AG04450 (cell line): ENCODE measurements around the gene SORT1. TPM values are rescaled to one million over a fixed set of nuclear protein-coding genes. Genes with fewer than 3 reads are reported as not detected.

Experiments used
- CTCF ChIA-PET: fragments of 300-600, 350-600 bp; formaldehyde crosslinking; extraction: SDS; loops from one replicate; lab custom pipeline; 2022; ENCODE audit warnings: antibody characterized with exemption, inconsistent platforms; lab: Charles Lee
- POLR2A ChIA-PET: fragments of 350-600 bp; formaldehyde crosslinking; extraction: SDS; loops from one replicate; lab custom pipeline; 2021; ENCODE audit warnings: antibody characterized with exemption, inconsistent platforms; lab: Yijun Ruan, JAX
- DNase-seq: peaks from one replicate; pipeline ENCODE4 v3.0.0-alpha.2; 2011; ENCODE audit warnings: low read depth, low spot score
- H3K27ac ChIP-seq: one replicate; pipeline ENCODE4 v1.5.1; 2012; ENCODE audit warnings: low read depth, low read length, control low read depth
- H3K27me3 ChIP-seq: one replicate; pipeline ENCODE4 v1.6.0; 2012; ENCODE audit warnings: low read length; ENCODE audit not compliant: control insufficient read depth, insufficient read depth
- H3K4me3 ChIP-seq: 2 replicates; pipeline ENCODE4 v1.5.1; 2011; ENCODE audit warnings: mild to moderate bottlenecking, low read depth, low read length, control low read depth
- H3K9me3 ChIP-seq: 2 replicates; pipeline ENCODE4 v1.5.1; 2012; ENCODE audit warnings: low read length; ENCODE audit not compliant: control insufficient read depth, insufficient read depth
- polyA plus RNA-seq: library from polyadenylated mRNA; depleted of rRNA; stranded (reverse); fragments of >200 nt; gene quantifications from 2 replicates; pipeline ENCODE4 v1.2.3, GENCODE V29; 2011
- TF ChIP-seq, protein P1 (sequence below): IDR thresholded peaks from 2 replicates; pipeline ENCODE4 v1.5.1; 2011; ENCODE audit warnings: low read depth, low read length, control low read depth, inconsistent platforms

The SORT1 gene
- polyA plus RNA-seq, 1 experiment = 42.8 TPM

DNA sequence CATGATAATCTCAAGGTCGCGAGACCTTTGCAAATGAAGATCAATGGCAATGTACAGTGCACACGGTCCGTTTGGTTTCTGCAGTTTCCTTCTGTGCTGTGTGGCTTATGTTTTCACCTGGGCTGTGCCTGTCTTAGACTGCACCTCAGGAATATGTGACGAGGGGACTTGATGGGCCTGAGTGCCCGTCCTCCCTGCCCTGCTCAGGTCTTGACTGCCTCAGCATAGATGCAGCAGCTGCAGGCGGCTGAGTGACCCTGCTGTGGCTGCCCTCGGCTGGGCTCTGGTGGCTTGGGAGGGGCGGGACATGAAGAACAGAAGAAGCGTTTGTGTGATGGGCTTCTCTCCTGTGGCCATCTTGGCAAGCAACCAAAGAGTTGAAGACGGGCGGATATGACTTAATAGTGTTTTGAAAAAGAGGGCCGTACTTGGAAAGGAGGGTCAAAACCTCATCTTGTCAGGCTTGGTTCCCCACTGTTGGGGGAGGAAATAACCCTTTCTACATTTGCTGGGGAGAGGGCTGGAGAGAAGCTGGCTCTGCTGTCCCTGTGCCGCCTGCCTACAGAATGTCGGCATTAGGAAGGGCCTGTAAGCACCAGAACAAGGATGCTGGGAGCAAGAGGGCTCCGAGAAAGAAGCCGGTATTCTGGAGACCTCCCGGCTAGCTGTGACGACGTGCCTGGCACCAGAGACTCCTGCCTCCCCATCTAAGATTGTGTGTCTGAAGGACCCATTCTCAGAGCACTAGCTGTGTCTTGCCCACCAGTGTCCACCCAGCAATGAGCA, 98.0 kb downstream of the SORT1 start:
- CTCF ChIA-PET = no interaction called here
- Histone ChIP-seq H3K9me3 (no peaks in the 10 kb centered on the region; the same call in 1 of the 2 replicates), H3K4me3 (no peak overlapping the region), H3K27ac (peak overlapping the region; percentile 93), H3K27me3 (no peaks in the 10 kb centered on the region)
- peak; percentile 39 for DNase-seq
- POLR2A ChIA-PET = interaction anchor here (1.3 to 1.4 kb wide), 2 partner anchors 17 to 99 kb away, joined by 6 to 7 read pairs; partner anchors contain the start of genes PSRC1 and SORT1
- TF ChIP-seq, protein P1, sequence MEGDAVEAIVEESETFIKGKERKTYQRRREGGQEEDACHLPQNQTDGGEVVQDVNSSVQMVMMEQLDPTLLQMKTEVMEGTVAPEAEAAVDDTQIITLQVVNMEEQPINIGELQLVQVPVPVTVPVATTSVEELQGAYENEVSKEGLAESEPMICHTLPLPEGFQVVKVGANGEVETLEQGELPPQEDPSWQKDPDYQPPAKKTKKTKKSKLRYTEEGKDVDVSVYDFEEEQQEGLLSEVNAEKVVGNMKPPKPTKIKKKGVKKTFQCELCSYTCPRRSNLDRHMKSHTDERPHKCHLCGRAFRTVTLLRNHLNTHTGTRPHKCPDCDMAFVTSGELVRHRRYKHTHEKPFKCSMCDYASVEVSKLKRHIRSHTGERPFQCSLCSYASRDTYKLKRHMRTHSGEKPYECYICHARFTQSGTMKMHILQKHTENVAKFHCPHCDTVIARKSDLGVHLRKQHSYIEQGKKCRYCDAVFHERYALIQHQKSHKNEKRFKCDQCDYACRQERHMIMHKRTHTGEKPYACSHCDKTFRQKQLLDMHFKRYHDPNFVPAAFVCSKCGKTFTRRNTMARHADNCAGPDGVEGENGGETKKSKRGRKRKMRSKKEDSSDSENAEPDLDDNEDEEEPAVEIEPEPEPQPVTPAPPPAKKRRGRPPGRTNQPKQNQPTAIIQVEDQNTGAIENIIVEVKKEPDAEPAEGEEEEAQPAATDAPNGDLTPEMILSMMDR = no peak

DNA sequence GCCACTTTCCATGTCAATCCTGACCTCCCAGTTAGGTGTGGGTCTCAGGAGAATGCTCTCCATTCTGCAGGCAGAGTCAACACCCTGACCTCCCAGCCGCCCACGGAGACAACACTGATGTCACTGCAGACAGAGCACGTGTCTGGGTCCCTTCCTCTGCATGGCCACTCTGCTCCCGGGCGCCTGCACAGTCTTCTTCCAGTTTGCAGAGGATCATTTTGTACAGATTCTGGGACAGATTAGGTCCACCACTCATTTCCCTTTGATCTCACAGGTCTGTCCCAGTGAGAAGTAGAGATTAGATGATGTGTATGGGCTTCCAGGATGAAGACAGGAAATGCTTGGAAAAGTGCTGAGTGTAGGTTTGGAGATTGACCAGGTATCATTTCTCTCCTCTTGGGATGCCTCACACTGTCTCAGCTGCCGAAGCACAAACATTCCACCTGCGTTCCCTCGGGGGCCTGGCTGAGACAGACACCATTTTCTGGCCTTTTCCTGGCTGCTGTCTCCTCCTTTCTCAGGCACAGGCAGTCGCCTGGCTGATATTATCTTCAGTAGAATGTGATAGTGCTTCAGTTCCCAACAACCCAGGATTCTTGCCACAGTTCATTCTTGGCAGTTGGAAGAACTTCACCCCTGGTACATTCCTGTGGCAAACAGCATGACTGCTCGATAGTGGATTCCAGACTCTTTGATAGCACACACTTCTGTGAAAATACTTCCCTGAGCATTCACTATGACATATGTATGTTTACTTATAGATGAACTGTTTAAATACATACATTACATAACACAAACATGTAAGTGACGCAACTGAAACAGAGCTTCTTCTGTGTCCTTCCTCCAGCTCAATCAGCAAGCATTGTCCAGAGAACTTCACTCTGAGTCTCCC, 98.8 kb downstream of the SORT1 start:
- no peaks in the 10 kb centered on the region for H3K27me3 ChIP-seq
- DNase-seq = peak; percentile 90
- POLR2A ChIA-PET = interaction anchor here (0.5 to 1.4 kb wide), 3 partner anchors 16 to 312 kb away, joined by 4 to 7 read pairs (median 6); partner anchors contain the start of genes PSRC1 and SORT1
- peak overlapping the region; percentile 93 for H3K27ac ChIP-seq
- no peak overlapping the region for H3K4me3 ChIP-seq
- CTCF ChIA-PET = no interaction called here
- TF ChIP-seq, protein P1 = no peak
- no peaks in the 10 kb centered on the region; the same call in 1 of the 2 replicates for H3K9me3 ChIP-seq

DNA sequence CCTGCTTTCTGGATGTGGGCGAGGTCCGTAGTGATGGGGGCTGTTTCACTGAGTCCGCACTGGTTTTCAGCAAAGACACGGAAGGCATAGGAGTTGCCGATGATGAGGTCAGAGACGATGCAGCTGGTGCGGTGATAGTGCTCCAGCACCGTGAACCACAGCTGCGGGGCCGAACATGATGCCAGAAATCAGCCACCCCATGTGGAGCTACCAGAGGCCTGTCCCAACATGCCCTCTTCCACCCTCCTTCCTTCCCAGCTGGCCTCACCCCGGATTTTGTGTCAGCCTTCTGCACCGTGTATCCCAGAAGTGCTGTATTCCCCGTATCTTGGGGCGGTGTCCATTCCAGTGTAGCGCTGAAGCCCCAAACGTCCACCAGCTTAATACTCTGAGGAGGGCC, 100.9 kb downstream of the SORT1 start:
- POLR2A ChIA-PET = no interaction called here
- no peak for DNase-seq
- TF ChIP-seq, protein P1 = no peak
- H3K4me3 ChIP-seq = no peak overlapping the region
- no peaks in the 10 kb centered on the region for H3K27me3 ChIP-seq
- no peak overlapping the region for H3K27ac ChIP-seq
- CTCF ChIA-PET = interaction anchor here (1.6 kb wide), 1 partner anchor 20 kb away, joined by 9 read pairs; no protein-coding TSS in a partner anchor
- H3K9me3 ChIP-seq = no peaks in the 10 kb centered on the region; the same call in 1 of the 2 replicates

DNA sequence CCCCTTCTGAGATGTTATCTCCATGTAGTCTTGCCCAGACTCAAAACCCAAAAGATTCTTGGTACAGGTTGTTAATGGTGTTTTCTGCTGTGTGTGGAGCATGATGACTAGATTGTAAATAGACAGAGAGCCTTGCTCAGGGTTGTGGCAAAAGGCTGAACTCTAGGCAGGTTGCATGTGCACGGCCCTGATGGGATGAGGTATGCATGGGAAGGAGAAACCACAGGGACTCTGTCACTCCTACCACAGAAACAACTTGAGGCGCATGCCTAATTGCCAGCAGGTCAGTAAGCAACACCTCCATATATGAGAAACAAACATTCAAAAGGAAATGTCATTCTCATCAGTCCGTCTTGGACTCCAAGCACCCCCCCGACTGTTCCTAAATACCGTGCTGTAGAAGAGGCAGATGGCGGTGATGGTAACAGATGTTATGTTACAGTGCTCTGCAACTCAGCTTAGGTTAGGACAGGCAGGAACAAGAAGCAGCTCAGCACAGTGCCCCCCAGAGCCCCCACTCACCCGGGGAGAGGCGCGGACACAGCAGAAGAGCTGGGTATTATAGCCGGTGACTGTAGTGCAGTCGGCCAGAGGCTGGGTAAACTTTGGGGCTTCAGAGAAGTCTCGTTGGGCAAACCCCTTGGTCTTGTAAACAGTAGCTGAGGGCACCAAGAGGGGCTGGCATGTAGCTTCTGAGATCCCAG, 101.9 kb downstream of the SORT1 start:
- ChIA-PET CTCF (interaction anchor here (1.6 kb wide), 1 partner anchor 19 kb away, joined by 9 read pairs; no protein-coding TSS in a partner anchor), POLR2A (interaction anchor here (0.9 kb wide), 1 partner anchor 12 kb away, joined by 3 read pairs; no protein-coding TSS in a partner anchor)
- Histone ChIP-seq H3K4me3 (no peak overlapping the region), H3K9me3 (no peaks in the 10 kb centered on the region; the same call in 1 of the 2 replicates), H3K27ac (no peak overlapping the region), H3K27me3 (no peaks in the 10 kb centered on the region)
- no peak for DNase-seq
- TF ChIP-seq, protein P1 = no peak
